H9 (cell line): ENCODE data around the gene CCL16. TPM values are rescaled to one million over a fixed set of nuclear protein-coding genes. Genes with fewer than 3 reads are reported as not detected.
A peak's percentile ranks its signal among the peaks of the same experiment; 100 is the strongest.

Experiments
- DNase-seq: peaks from one replicate; pipeline ENCODE4 v3.0.0-alpha.2; 2017
- H2AFZ ChIP-seq: one replicate; pipeline ENCODE4 v1.6.1; 2013; ENCODE audit warnings: mild to moderate bottlenecking, low read length, control low read depth, moderate library complexity
- H2AK5ac ChIP-seq: 2 replicates; pipeline ENCODE4 v1.6.1; 2013; ENCODE audit warnings: low read length, control low read depth, mixed read lengths; ENCODE audit not compliant: insufficient read length
- H2BK120ac ChIP-seq: one replicate; pipeline ENCODE4 v1.6.1; 2013; ENCODE audit warnings: low read depth, mild to moderate bottlenecking, low read length, control low read depth, inconsistent platforms; ENCODE audit not compliant: poor library complexity, severe bottlenecking
- H2BK12ac ChIP-seq: 2 replicates; pipeline ENCODE4 v1.6.1; 2013; ENCODE audit warnings: low read length, control low read depth, mixed read lengths, low read depth; ENCODE audit not compliant: insufficient read length
- H2BK15ac ChIP-seq: 2 replicates; pipeline ENCODE4 v1.6.1; 2013; ENCODE audit warnings: low read depth, low read length, control low read depth
- H2BK20ac ChIP-seq: one replicate; pipeline ENCODE4 v1.6.1; 2013; ENCODE audit warnings: low read depth, mild to moderate bottlenecking, low read length, control low read depth, inconsistent platforms; ENCODE audit not compliant: poor library complexity, severe bottlenecking
- H2BK5ac ChIP-seq: 2 replicates; pipeline ENCODE4 v1.6.1; 2013; ENCODE audit warnings: low read length, control low read depth, mixed read lengths; ENCODE audit not compliant: insufficient read length
- H3K14ac ChIP-seq: 2 replicates; pipeline ENCODE4 v1.6.1; 2013; ENCODE audit warnings: low read length, control low read depth; ENCODE audit not compliant: insufficient read depth
- H3K18ac ChIP-seq: 2 replicates; pipeline ENCODE4 v1.6.1; 2013; ENCODE audit warnings: low read depth, mild to moderate bottlenecking, mixed read lengths, low read length, control low read depth; ENCODE audit not compliant: insufficient read length
- H3K23ac ChIP-seq: 2 replicates; pipeline ENCODE4 v1.6.1; 2013; ENCODE audit warnings: low read length, control low read depth, mixed read lengths, low read depth; ENCODE audit not compliant: insufficient read length
- H3K23me2 ChIP-seq: 2 replicates; pipeline ENCODE4 v1.6.1; 2013; ENCODE audit warnings: low read depth, mild to moderate bottlenecking, mixed read lengths, low read length, control low read depth; ENCODE audit not compliant: insufficient read length, poor library complexity, severe bottlenecking
- H3K27ac ChIP-seq: 2 replicates; pipeline ENCODE4 v1.5.1; 2013; ENCODE audit warnings: low read length, control low read depth, mixed read lengths, low read depth; ENCODE audit not compliant: insufficient read length
- H3K27me3 ChIP-seq: 2 replicates; pipeline ENCODE4 v1.6.1; 2013; ENCODE audit warnings: low read length, control low read depth, inconsistent platforms; ENCODE audit not compliant: insufficient read depth
- H3K4ac ChIP-seq: 2 replicates; pipeline ENCODE4 v1.6.1; 2013; ENCODE audit warnings: low read depth, mild to moderate bottlenecking, control low read depth, inconsistent platforms, low read length, moderate library complexity
- H3K4me1 ChIP-seq: 2 replicates; pipeline ENCODE4 v1.6.1; 2013; ENCODE audit warnings: low read length, control low read depth, inconsistent platforms; ENCODE audit not compliant: insufficient read depth
- H3K4me2 ChIP-seq: 2 replicates; pipeline ENCODE4 v1.6.1; 2013; ENCODE audit warnings: low read length, control low read depth, mixed read lengths; ENCODE audit not compliant: insufficient read length, insufficient read depth
- H3K56ac ChIP-seq: 2 replicates; pipeline ENCODE4 v1.6.1; 2013; ENCODE audit warnings: low read depth, mild to moderate bottlenecking, mixed read lengths, low read length, control low read depth; ENCODE audit not compliant: insufficient read length
- H3K79me1 ChIP-seq: 2 replicates; pipeline ENCODE4 v1.6.1; 2013; ENCODE audit warnings: low read depth, mild to moderate bottlenecking, moderate library complexity, low read length, control low read depth, inconsistent platforms; ENCODE audit not compliant: insufficient read depth, poor library complexity, severe bottlenecking
- H3K79me2 ChIP-seq: 2 replicates; pipeline ENCODE4 v1.6.1; 2013; ENCODE audit warnings: low read length, control low read depth, inconsistent platforms; ENCODE audit not compliant: insufficient read depth
- H3K9ac ChIP-seq: 2 replicates; pipeline ENCODE4 v1.6.1; 2013; ENCODE audit warnings: low read length, control low read depth, mixed read lengths; ENCODE audit not compliant: insufficient read length; ENCODE audit errors: extremely low read depth
- H3K9me3 ChIP-seq: one replicate; pipeline ENCODE4 v1.6.1; 2013; ENCODE audit warnings: low read depth, low read length, inconsistent platforms; ENCODE audit not compliant: control insufficient read depth
- H3T11ph ChIP-seq: one replicate; pipeline ENCODE4 v1.6.1; 2013; ENCODE audit warnings: mild to moderate bottlenecking, low read length, control low read depth, inconsistent platforms
- H4K20me1 ChIP-seq: one replicate; pipeline ENCODE4 v1.6.1; 2013; ENCODE audit not compliant: control insufficient read depth, insufficient read length, insufficient read depth
- H4K5ac ChIP-seq: 2 replicates; pipeline ENCODE4 v1.6.1; 2013; ENCODE audit warnings: low read depth, mild to moderate bottlenecking, mixed read lengths, low read length, control low read depth; ENCODE audit not compliant: insufficient read length
- H4K8ac ChIP-seq: replicated peaks from 2 replicates; pipeline ENCODE4 v1.6.1; 2013; ENCODE audit warnings: low read length, control low read depth, mixed read lengths, low read depth; ENCODE audit not compliant: insufficient read length
- H4K91ac ChIP-seq: 2 replicates; pipeline ENCODE4 v1.6.1; 2013; ENCODE audit warnings: low read depth, mild to moderate bottlenecking, moderate library complexity, mixed read lengths, low read length, control low read depth; ENCODE audit not compliant: insufficient read length
- H3K27ac Mint-ChIP-seq, 3 experiments: 2 replicates in 2 of 3; 3 replicates in 1 of 3; pipeline ENCODE4 v1.8.0; 2020 to 2021; ENCODE audit warnings: mixed read lengths in 3 of 3, mild to moderate bottlenecking in 1 of 3, moderate library complexity in 1 of 3
- H3K27me3 Mint-ChIP-seq: 2 replicates; pipeline ENCODE4 v1.8.0; 2021; ENCODE audit warnings: low read depth, mild to moderate bottlenecking, moderate library complexity, mixed read lengths
- H3K36me3 Mint-ChIP-seq, 3 experiments: 2 replicates in 2 of 3; 3 replicates in 1 of 3; pipeline ENCODE4 v1.8.0; 2020 to 2021; ENCODE audit warnings: low read depth in 3 of 3, mixed read lengths in 3 of 3; ENCODE audit not compliant: insufficient read depth in 1 of 3
- H3K4me1 Mint-ChIP-seq, 2 experiments: 2 replicates each; pipeline ENCODE4 v1.8.0; 2020; ENCODE audit warnings: mixed read lengths in 2 of 2
- H3K4me3 Mint-ChIP-seq, 2 experiments: 2 replicates in 1 of 2; 3 replicates in 1 of 2; pipeline ENCODE4 v1.8.0; 2020 to 2021; ENCODE audit warnings: mild to moderate bottlenecking in 2 of 2, mixed read lengths in 2 of 2, moderate library complexity in 1 of 2
- H3K9me3 Mint-ChIP-seq, 2 experiments: 2 replicates in 1 of 2; 3 replicates in 1 of 2; pipeline ENCODE4 v1.8.0; 2020; ENCODE audit warnings: mild to moderate bottlenecking in 2 of 2, mixed read lengths in 2 of 2, moderate library complexity in 1 of 2
- WGBS: extraction: QIAGEN DNeasy Blood & Tissue Kit; methylation state at CpG from one replicate; pipeline ENCODE4 v1.1.7; 2013; ENCODE audit warnings: missing lambda C conversion rate, low lambda C conversion rate, mixed read lengths; ENCODE audit not compliant: insufficient read length; ENCODE audit errors: extremely low coverage; 5-methylcytosine and 5-hydroxymethylcytosine counted together
- total RNA-seq: library from RNA; stranded (reverse); gene quantifications from 2 replicates; pipeline ENCODE4 v1.2.1, GENCODE V29; 2021
- TF ChIP-seq, protein P1 (sequence below): fragments of 200-600 bp; sonication (generic); conservative IDR thresholded peaks from 3 replicates; pipeline ENCODE4 v1.8.0; 2021; ENCODE audit warnings: antibody characterized with exemption, mild to moderate bottlenecking

Gene CCL16
- total RNA-seq, 1 experiment from 2014 or later = not detected

DNA sequence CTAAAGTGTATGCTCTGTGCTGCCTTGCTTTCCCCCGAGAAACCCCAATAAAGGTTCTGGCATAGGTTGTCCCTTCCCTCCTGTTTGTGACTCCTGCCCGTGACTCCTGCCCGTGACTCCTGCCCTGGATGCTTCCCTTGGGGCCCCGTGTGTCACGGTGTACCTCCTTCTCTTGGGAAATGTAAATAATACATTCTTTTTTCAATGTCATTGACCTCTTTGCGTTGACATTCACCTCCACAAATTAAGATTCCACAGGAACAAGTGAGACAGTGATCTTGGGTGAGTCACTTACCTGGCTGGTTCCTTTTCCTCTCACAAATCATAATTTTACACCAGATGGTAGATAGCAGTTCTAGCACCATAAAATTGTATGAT, 19.4 kb upstream of the CCL16 start:
- Histone ChIP-seq H3K4ac (no peak overlapping the region), H2AK5ac (no peak overlapping the region)
- peaks cover 5 to 7% of the 10 kb centered on the region in 2 experiments; a peak in 3 of 4 replicates for H3K4me1 Mint-ChIP-seq

More for the DNA sequence above, 19.4 kb upstream of the CCL16 start:
- H3K4me1 ChIP-seq = no peaks in the 10 kb centered on the region
- no peak overlapping the region for H3K23ac ChIP-seq
- no peak overlapping the region for H2BK12ac ChIP-seq
- H3K9me3 ChIP-seq = no peaks in the 10 kb centered on the region
- Mint-ChIP-seq H3K27me3 (peaks cover 7% of the 10 kb centered on the region; the same call in 1 of the 2 replicates), H3K4me3 (no peak overlapping the region), H3K27ac (no peak overlapping the region), H3K9me3 (no peaks in the 10 kb centered on the region; a peak in 1 of 5 replicates), H3K36me3 (no peaks in the 10 kb centered on the region; a peak in 1 of 7 replicates)
- H3K56ac ChIP-seq = no peak overlapping the region
- H3T11ph ChIP-seq = no peak overlapping the region
- H4K91ac ChIP-seq = no peak overlapping the region
- H2BK5ac ChIP-seq = no peak overlapping the region
- WGBS = no CpG with 5 or more reads among the region's 6 CpGs
- H3K79me1 ChIP-seq = no peaks in the 10 kb centered on the region
- no peak overlapping the region for H3K9ac ChIP-seq
- H4K8ac ChIP-seq = no peak overlapping the region
- H3K79me2 ChIP-seq = no peaks in the 10 kb centered on the region
- no peak overlapping the region for H4K5ac ChIP-seq
- no peaks in the 10 kb centered on the region for H4K20me1 ChIP-seq
- peak; percentile 20 for DNase-seq
- no peaks in the 10 kb centered on the region for H3K27me3 ChIP-seq
- no peak overlapping the region for H3K18ac ChIP-seq
- H2BK20ac ChIP-seq = no peak overlapping the region
- no peak overlapping the region for H2AFZ ChIP-seq
- TF ChIP-seq, protein P1, sequence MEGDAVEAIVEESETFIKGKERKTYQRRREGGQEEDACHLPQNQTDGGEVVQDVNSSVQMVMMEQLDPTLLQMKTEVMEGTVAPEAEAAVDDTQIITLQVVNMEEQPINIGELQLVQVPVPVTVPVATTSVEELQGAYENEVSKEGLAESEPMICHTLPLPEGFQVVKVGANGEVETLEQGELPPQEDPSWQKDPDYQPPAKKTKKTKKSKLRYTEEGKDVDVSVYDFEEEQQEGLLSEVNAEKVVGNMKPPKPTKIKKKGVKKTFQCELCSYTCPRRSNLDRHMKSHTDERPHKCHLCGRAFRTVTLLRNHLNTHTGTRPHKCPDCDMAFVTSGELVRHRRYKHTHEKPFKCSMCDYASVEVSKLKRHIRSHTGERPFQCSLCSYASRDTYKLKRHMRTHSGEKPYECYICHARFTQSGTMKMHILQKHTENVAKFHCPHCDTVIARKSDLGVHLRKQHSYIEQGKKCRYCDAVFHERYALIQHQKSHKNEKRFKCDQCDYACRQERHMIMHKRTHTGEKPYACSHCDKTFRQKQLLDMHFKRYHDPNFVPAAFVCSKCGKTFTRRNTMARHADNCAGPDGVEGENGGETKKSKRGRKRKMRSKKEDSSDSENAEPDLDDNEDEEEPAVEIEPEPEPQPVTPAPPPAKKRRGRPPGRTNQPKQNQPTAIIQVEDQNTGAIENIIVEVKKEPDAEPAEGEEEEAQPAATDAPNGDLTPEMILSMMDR = no peak
- H2BK15ac ChIP-seq = no peak overlapping the region
- no peaks in the 10 kb centered on the region for H3K23me2 ChIP-seq
- no peak overlapping the region for H2BK120ac ChIP-seq
- no peak overlapping the region for H3K27ac ChIP-seq
- H3K14ac ChIP-seq = no peak overlapping the region
- H3K4me2 ChIP-seq = no peak overlapping the region
